ENCODE results near the gene SDHA. TPM values are rescaled to one million over a fixed set of nuclear protein-coding genes. Genes with fewer than 3 reads are reported as not detected.
A peak's percentile ranks its signal among the peaks of the same experiment; 100 is the strongest.
"Not testable (repeated sequence)": the region's sequence is repeated elsewhere in the genome, so short reads cannot be mapped to it uniquely, and the experiment has no call there.

The SDHA gene
- total and polyA plus RNA-seq, 10 donors: 58.6 to 135 (median 107) TPM

DNA sequence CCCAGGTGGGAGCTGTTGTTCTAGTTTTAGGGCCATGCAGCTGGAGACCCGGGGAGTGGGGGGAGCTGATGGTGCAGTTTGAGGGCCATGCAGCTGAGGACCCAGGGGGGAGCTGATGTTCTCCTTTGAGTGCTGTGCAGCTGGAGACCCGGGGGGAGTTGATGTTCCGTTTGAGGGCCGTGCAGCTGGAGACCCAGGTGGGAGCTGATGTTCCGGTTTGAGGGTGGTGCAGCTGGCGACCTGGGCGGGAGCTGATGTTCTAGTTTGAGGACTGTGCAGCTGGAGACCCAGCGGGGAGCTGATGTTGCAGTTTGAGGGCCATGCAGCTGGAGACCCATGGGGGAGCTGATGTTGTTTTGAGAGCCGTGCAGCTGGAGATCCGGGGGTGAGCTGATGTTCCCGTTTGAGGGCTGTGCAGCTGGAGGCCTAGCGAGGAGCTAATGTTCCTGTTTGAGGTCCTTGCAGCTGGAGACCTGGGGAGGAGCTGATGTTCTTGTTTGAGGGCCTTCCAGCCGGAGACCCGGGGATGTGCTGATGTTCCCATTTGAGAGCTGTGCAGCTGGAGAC, 68.0 kb downstream of the SDHA start:
- WGBS, 5 donors: 81 to 90% (median 84%) methylated on average over 14 of the region's 14 CpGs
- DNase-seq: no peak
- Histone ChIP-seq H3K27me3 (replicated peaks in 1 of 7) (no peaks in the 10 kb centered on the region), H3K4me3 (no peak overlapping the region), H3K27ac (no peak overlapping the region), H3K36me3 (peaks cover 0 to 66% (median 10%) of the 10 kb centered on the region in 6 donors), H3K4me1 (peaks cover 0 to 12% (median 1%) of the 10 kb centered on the region in 6 donors), H3K9me3 (no peaks in the 10 kb centered on the region)
- intact Hi-C loops (cut with DNase I; ENCODE audit: low total_unique reads): no loop called here
- TF ChIP-seq, protein P1, sequence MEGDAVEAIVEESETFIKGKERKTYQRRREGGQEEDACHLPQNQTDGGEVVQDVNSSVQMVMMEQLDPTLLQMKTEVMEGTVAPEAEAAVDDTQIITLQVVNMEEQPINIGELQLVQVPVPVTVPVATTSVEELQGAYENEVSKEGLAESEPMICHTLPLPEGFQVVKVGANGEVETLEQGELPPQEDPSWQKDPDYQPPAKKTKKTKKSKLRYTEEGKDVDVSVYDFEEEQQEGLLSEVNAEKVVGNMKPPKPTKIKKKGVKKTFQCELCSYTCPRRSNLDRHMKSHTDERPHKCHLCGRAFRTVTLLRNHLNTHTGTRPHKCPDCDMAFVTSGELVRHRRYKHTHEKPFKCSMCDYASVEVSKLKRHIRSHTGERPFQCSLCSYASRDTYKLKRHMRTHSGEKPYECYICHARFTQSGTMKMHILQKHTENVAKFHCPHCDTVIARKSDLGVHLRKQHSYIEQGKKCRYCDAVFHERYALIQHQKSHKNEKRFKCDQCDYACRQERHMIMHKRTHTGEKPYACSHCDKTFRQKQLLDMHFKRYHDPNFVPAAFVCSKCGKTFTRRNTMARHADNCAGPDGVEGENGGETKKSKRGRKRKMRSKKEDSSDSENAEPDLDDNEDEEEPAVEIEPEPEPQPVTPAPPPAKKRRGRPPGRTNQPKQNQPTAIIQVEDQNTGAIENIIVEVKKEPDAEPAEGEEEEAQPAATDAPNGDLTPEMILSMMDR (IDR thresholded peaks at IDR 0.05 in 8 of 11, conservative IDR thresholded peaks at IDR 0.05 in 3 of 11): no peak
- TF ChIP-seq POLR2A (IDR thresholded peaks at IDR 0.05): no peak
- TF ChIP-seq POLR2AphosphoS5 (IDR thresholded peaks at IDR 0.05): peak in 1 of 3 donors; percentile 21

GRCh38 chr5:290200-290599, 72.1 kb downstream of the SDHA start:
- H3K9me3 ChIP-seq; H3K27ac ChIP-seq; H3K27me3 ChIP-seq (replicated peaks in 1 of 7); H3K4me3 ChIP-seq; intact Hi-C loops (cut with DNase I; ENCODE audit: low total_unique reads); DNase-seq: not testable (repeated sequence)
- peaks cover 0 to 61% (median 11%) of the 10 kb centered on the region in 6 donors for H3K36me3 ChIP-seq
- WGBS, 5 donors: 88 to 93% (median 92%) methylated on average over 13 of the region's 13 CpGs
- H3K4me1 ChIP-seq: peaks cover 0 to 12% (median 1%) of the 10 kb centered on the region in 6 donors

DNA sequence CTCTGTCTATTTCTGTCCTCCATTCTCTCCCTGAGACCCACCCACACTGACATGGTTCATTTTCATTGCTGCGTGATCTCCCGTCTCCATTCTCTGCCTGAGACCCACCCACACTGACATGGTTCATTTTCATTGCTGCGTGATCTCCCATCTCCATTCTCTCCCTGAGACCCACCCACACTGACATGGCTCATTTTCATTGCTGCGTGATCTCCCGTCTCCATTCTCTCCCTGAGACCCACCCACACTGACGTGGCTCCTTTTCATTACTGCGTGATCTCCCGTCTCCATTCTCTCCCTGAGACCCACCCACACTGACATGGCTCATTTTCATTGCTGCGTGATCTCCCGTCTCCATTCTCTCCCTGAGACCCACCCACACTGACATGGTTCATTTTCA, 73.2 kb downstream of the SDHA start:
- H3K9me3 ChIP-seq: not testable (repeated sequence)

DNA sequence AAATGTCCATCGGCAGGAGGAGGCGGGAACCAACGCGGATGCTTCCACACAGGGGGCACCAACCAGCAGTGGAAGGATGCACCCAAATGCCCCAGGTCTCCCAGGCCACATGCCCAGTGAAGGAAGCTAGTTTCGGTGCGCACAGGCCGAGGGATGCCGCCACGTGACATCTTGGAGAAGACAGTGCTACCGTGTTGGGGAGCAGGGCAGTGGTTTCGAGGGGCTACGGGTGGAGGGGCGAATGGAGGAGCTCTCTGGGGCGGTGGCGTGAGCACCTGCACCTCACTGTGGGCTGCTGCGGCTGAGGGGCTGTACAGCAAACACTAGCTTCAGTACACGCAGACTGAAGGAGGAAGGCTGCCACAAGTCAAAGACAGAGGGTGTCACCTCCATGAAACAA, 76.7 kb downstream of the SDHA start:
- H3K4me1 ChIP-seq: peaks cover 0 to 25% (median 0%) of the 10 kb centered on the region in 6 donors
- H3K27ac ChIP-seq; DNase-seq; H3K9me3 ChIP-seq; intact Hi-C loops (cut with DNase I; ENCODE audit: low total_unique reads); H3K27me3 ChIP-seq (replicated peaks in 1 of 7); H3K4me3 ChIP-seq: not testable (repeated sequence)
- H3K36me3 ChIP-seq: peaks cover 0 to 39% (median 2%) of the 10 kb centered on the region in 6 donors
- WGBS, 5 donors: 93 to 97% (median 96%) methylated on average over 13 to 17 of the region's 17 CpGs

More for the DNA sequence above, 73.2 kb downstream of the SDHA start:
- DNase-seq; H3K27me3 ChIP-seq (replicated peaks in 1 of 7); H3K4me3 ChIP-seq; H3K27ac ChIP-seq; intact Hi-C loops (cut with DNase I; ENCODE audit: low total_unique reads): not testable (repeated sequence)
- Histone ChIP-seq H3K36me3 (peaks cover 0 to 49% (median 6%) of the 10 kb centered on the region in 6 donors), H3K4me1 (peaks cover 0 to 11% (median 0%) of the 10 kb centered on the region in 6 donors)
- 90 to 95% (median 91%) methylated on average over 10 of the region's 10 CpGs for WGBS, 5 donors

DNA sequence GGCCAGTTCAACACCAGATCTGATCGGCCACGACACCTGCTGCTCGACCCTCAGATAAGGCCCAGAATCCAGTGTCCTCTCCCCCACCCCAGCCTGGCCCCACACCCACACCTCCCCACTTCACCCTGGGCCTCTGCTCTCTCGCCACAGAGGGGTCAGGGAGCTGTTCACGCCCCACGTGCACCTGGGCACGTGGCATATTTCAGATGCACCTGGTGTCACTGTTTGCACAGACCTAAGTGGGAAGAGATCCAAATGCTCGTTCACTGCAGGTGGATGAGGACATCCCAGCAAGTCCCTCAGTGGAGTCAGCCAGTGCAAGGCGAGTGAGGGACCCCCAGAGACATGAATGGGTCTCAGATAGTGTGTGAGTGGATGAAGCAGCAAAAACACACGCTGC, 78.1 kb downstream of the SDHA start:
- intact Hi-C loops (cut with DNase I; ENCODE audit: low total_unique reads): not testable (repeated sequence)
- WGBS, 5 donors: 87 to 93% (median 89%) methylated on average over 10 of the region's 10 CpGs
- peak; percentile 33 for DNase-seq

GRCh38 chr5:296954-297353, 78.8 kb downstream of the SDHA start:
- intact Hi-C loops (cut with DNase I; ENCODE audit: low total_unique reads); DNase-seq; H3K4me3 ChIP-seq; H3K9me3 ChIP-seq; H3K27me3 ChIP-seq (replicated peaks in 1 of 7); H3K27ac ChIP-seq: not testable (repeated sequence)
- Histone ChIP-seq H3K4me1 (peaks cover 0 to 25% (median 0%) of the 10 kb centered on the region in 6 donors), H3K36me3 (peaks cover 0 to 37% (median 3%) of the 10 kb centered on the region in 6 donors)
- WGBS, 5 donors: 56 to 70% (median 60%) methylated on average over 12 to 16 of the region's 16 CpGs

More for the DNA sequence above, 78.1 kb downstream of the SDHA start:
- H3K36me3 ChIP-seq: peaks cover 0 to 33% (median 3%) of the 10 kb centered on the region in 6 donors
- not testable (repeated sequence) for H3K27ac ChIP-seq; H3K4me3 ChIP-seq; H3K9me3 ChIP-seq; H3K27me3 ChIP-seq (replicated peaks in 1 of 7)
- peaks cover 0 to 25% (median 0%) of the 10 kb centered on the region in 6 donors for H3K4me1 ChIP-seq

GRCh38 chr5:297448-297847, 79.3 kb downstream of the SDHA start:
- H3K4me1 ChIP-seq: peaks cover 0 to 25% (median 0%) of the 10 kb centered on the region in 6 donors
- H3K27me3 ChIP-seq (replicated peaks in 1 of 7); DNase-seq; intact Hi-C loops (cut with DNase I; ENCODE audit: low total_unique reads); H3K27ac ChIP-seq; H3K4me3 ChIP-seq; H3K9me3 ChIP-seq: not testable (repeated sequence)
- H3K36me3 ChIP-seq: peaks cover 0 to 33% (median 3%) of the 10 kb centered on the region in 6 donors
- 52 to 70% (median 67%) methylated on average over 6 of the region's 6 CpGs for WGBS, 5 donors

DNA sequence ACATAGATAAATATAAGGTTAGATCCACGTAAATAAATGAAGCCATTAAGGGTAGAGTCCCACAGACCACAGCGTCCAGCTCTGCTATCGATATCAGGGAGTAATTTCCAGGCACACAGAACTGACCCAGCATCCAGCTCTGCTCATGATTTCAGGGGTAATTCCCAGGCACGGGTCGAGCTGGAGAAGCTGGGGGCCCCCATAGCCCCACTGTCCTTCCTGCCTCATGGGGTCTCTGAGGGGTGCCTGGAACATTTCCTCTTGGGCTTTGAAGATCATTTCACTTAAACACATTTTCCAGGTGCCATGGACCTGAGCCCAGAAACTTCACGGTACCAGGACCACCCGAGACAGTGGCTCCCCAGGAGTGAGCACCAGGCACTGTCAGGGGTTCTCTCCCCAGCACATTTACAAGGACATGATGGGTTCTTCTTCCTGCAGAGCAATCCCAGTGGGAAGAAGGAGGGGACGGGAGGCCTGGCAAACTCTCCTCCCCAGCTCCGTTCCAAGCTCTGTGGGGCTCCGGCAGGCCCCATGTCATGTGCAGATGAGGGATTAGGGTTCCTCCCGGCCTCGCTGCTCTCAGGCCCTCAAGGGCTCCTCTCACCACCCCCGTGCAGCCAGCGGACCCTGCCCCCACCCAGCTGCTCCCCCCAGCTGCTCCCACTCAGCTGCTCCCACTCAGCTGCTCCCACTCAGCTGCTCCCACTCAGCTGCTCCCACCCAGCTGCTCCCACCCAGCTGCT, 80.0 kb downstream of the SDHA start:
- peaks cover 0 to 25% (median 0%) of the 10 kb centered on the region in 6 donors for H3K4me1 ChIP-seq
- H3K27me3 ChIP-seq (replicated peaks in 1 of 7); H3K9me3 ChIP-seq; intact Hi-C loops (cut with DNase I; ENCODE audit: low total_unique reads); H3K4me3 ChIP-seq; H3K27ac ChIP-seq: not testable (repeated sequence)
- peaks cover 0 to 26% (median 2%) of the 10 kb centered on the region in 6 donors for H3K36me3 ChIP-seq
- peak; percentile 39 for DNase-seq
- WGBS, 5 donors: 84 to 95% (median 88%) methylated on average over 7 to 14 of the region's 14 CpGs
